SK-N-SH treated with all-trans-retinoic acid at 6 μM for 48 hours (cell line): ENCODE measurements around the gene FANCG.

Source experiments
- ARNTL ChIP-seq: fragments of 450-650 bp; formaldehyde crosslinking; IDR thresholded peaks from 2 replicates; pipeline ENCODE4 v1.5.0; 2020; ENCODE audit warnings: low read depth, mild to moderate bottlenecking, moderate library complexity, borderline replicate concordance
- OSR1 ChIP-seq: fragments of 250-450 bp; sonication (Bioruptor Pico); IDR thresholded peaks from 2 replicates; pipeline ENCODE4 v1.8.0; 2022; ENCODE audit warnings: moderate library complexity, mild to moderate bottlenecking, inconsistent platforms
- PPARA ChIP-seq: fragments of 250-450 bp; sonication (Bioruptor Pico); IDR thresholded peaks from 2 replicates; pipeline ENCODE4 v1.5.0; 2020; ENCODE audit warnings: mild to moderate bottlenecking, borderline replicate concordance
- TCF4 ChIP-seq: fragments of 250-450 bp; sonication (Bioruptor Pico); IDR thresholded peaks from 2 replicates; pipeline ENCODE4 v1.8.0; 2021; ENCODE audit warnings: mild to moderate bottlenecking, moderate library complexity, borderline replicate concordance
- ZFP30 ChIP-seq: fragments of 450-650 bp; formaldehyde crosslinking; IDR thresholded peaks from 2 replicates; pipeline ENCODE4 v1.5.0; 2022; ENCODE audit warnings: mild to moderate bottlenecking, moderate library complexity
- ZNF70 ChIP-seq: fragments of 450-650 bp; formaldehyde crosslinking; IDR thresholded peaks from 2 replicates; pipeline ENCODE4 v1.5.0; 2020; ENCODE audit warnings: mild to moderate bottlenecking, moderate library complexity
- ZNF8 ChIP-seq: fragments of 450-650 bp; formaldehyde crosslinking; IDR thresholded peaks from 2 replicates; pipeline ENCODE4 v1.5.0; 2020; ENCODE audit warnings: mild to moderate bottlenecking, moderate library complexity
- TF ChIP-seq, protein P1 (sequence below): fragments of 250-450 bp; sonication (Bioruptor Pico); IDR thresholded peaks from 2 replicates; pipeline ENCODE4 v1.8.0; 2020; ENCODE audit warnings: mild to moderate bottlenecking, moderate library complexity, borderline replicate concordance

DNA sequence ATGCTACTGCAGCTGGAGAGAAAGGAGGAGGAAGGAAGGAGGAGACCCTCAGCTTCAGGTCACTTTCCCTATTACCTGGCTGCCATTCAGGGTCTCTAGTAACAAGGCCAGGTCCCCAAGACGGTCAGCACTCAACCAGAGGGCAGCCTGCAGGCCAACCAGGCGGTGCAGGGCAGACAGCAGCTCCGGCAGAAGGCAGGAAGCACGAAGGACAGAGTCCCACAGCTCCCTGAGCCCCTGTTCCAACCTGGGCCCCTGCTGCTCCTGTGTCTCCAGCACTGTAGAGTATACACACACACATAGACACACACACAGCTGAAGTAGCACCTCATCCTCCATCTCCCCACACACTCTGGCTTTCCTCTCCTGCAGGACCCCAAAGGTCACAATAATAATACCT is 1.7 kb downstream of the FANCG start:
- TF ChIP-seq ZNF8 (CRISPR knock-in tag): no peak
- TF ChIP-seq, protein P1, sequence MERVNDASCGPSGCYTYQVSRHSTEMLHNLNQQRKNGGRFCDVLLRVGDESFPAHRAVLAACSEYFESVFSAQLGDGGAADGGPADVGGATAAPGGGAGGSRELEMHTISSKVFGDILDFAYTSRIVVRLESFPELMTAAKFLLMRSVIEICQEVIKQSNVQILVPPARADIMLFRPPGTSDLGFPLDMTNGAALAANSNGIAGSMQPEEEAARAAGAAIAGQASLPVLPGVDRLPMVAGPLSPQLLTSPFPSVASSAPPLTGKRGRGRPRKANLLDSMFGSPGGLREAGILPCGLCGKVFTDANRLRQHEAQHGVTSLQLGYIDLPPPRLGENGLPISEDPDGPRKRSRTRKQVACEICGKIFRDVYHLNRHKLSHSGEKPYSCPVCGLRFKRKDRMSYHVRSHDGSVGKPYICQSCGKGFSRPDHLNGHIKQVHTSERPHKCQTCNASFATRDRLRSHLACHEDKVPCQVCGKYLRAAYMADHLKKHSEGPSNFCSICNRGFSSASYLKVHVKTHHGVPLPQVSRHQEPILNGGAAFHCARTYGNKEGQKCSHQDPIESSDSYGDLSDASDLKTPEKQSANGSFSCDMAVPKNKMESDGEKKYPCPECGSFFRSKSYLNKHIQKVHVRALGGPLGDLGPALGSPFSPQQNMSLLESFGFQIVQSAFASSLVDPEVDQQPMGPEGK (CRISPR knock-in tag): no peak
- no peak for TF ChIP-seq ARNTL (CRISPR knock-in tag)
- no peak for TF ChIP-seq ZFP30 (CRISPR knock-in tag)
- no peak for TF ChIP-seq OSR1 (CRISPR knock-in tag)
- TF ChIP-seq ZNF70: no peak
- no peak for TF ChIP-seq PPARA (CRISPR knock-in tag)
- no peak for TF ChIP-seq TCF4 (CRISPR knock-in tag)
